Eye (tissue), 1 donor: ENCODE measurements around the gene ILF3.
A peak's percentile ranks its signal among the peaks of the same experiment; 100 is the strongest.

Experiments used
- DNase-seq: peaks from one replicate; pipeline ENCODE4 v3.0.0-alpha.2; 2015

Gene ILF3

DNA sequence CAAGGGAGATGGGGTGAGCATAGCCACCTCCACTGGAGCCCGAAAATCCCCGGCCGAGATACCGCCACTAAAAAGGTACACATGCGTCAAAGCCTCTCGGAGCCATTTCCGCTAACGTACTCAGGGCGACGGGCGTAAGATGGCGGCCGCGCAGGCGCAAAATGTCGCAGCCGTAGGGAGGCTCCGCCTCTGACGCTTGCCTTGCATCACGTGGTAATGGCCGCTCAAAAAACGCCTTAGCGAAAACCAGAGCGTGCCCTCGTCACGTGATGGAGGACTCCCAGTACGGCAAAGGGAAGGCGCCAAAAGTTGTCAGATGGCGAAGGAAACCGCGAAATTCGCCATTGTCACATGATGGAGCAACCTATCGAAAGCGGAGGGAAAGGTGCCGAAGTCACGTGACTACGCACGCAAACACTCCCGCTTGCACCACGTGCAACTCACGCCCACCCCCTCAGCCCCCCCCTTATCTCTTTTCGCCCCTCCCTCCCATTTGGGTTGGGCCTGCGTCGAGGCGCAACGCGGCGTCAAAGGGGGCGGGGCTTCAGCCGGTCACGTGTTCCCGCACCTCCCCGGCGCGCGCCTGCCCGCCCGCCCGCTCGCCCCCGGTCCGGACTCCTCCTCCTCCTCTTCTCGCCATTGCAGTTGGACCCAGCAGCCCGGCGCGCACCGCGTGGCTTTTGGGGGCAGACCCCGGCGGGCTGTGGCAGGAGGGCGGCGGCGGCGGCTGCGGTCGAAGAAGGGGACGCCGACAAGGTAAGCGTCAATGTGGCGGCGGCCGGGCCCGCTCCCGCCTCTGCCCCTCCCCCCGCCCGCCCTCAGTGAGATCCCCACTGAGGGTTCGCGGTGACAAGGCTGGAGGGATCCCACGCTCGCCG, at the start of gene ILF3:
Gene ILF3, plus strand, starts transcription at position 615 of the 878 bp plus-strand sequence. CDS start 16,260 bp downstream, outside the sequence.
- DNase-seq = peak; percentile 100

DNA sequence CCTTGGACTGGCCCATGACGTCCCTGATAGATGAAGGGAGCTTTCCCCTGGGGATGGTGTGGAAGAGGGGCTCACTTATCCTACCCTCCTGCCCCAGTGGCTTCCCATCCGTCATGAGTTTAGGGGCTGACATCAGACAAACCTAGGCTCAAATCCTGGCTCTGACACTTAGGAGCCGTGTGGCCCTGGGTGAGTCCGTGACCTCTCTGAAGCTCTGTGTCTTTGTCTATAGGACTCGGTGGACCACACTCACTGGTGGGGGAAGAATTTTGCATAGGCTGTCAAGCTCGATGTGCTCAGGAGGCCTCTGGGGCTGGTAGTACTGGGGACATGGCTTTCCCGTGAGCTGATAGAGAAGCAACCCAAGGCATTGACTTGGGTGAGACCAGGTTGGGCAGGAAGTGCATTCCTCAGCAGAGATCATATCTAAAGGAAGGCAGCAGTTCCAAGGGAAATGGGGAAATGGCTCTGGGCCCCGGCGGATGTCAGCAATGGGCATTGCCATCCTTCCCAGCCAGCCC, 49.6 kb upstream of the ILF3 start:
- DNase-seq = no peak

DNA sequence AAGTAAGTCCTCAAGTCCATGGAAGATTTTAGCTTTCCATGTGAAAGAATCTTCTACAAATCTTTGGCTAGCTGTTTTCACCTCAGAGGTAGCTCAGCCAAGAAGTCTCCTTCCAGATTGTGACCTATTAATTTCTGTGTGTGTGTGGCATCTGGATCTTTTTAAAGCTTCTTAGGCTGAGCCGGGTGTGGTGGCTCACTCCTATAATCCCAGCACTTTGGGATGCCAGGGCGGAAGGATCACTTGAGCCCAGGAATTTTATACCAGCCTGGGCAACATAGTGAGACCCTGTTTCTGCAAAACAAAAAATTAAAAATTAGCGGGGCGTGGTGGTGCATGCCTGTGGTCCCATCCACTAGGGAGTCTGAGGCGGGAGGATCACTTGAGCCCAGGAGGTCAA, 42.2 kb upstream of the ILF3 start:
- no peak for DNase-seq

DNA sequence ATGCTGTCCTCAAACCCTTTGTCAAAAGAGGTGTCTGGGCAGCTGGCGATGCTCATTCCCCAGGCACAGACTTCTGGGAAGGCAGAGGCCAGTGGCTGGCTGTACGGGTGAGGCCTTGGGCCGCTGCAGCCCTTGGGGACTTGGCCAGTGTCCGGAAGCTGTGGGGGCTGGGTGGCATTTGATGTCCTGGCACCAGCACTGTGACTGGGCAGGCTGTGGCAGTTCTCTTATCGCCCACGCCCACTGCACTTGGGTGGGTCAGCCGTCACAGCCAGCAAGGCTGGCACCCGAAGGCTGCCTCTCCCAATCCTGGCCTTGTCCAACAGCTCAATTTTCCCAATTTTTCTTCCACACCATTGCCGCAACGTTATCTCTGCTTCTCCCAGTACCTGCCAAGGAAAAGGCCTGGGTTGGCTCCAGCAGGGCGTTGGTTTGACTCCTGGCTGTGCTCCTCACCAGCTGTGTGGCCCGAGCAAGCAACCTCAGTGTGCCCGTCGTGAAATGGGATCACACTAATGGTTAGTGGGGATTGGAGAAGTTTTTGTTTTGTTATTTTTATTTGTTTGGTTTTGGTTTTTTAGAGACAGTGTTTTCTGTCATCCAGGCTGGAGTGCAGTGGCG, 41.5 kb upstream of the ILF3 start:
- no peak for DNase-seq

DNA sequence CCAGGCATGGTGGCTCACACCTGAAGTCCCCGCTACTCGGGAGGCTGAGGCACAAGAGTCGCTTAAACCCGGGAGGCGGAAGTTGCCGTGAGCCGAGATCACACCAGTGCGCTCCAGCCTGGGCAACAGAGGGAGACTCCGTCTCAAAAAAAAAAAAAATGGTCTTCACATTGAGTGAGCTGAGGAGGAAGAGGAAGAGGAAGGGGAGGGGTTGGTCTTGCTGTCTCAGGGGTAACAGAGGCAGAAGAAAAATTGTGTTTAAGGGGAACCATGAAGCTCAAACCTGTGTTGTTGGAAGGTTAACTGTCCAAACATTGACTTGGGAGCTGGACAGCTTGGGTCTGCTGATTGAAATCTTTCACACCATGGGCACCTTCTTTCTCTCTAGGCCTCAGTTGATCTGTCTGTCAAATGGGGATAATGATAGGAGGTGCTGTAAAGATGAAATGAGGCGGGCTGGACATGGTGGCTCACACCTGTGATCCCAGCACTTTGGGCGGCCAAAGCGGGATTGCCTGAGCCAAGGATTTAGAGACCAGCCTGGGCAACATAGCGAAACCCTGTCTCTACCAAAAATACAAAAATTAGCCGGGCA, 38.6 kb upstream of the ILF3 start:
- no peak for DNase-seq

DNA sequence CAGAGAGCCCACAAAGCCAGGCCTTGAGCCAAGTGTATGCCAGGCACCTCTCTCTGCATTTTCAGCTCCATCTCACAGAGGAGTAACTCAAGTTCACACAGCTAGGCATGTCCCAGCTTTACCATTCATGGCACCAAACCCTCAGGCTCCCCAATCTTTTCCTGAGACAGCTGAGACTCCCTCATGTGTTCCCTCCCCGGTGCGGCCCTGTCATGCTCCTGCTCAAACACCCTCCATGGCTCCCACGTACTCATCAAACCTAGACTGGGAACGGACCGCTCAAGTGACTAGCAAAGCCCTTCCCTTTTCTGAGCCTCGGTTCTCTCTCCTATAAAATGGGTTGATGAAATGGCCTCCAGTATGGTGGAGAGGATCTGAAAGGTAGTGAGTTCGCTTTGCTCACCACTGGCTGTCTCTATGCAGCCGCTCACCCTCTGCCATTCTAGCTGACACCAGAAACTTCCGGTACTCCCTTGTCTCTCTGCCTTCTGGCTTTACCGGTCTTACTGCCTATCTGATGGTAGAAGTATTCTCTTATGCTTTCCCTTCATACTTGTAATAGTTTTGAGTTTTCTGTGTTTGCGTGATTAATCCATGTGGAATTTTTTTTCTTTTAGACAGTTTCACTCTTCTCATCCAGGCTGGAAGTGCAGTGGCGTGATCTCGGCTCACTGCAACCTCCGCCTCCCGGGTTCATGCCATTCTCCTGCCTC, 36.6 kb upstream of the ILF3 start:
- DNase-seq = peak; percentile 27

DNA sequence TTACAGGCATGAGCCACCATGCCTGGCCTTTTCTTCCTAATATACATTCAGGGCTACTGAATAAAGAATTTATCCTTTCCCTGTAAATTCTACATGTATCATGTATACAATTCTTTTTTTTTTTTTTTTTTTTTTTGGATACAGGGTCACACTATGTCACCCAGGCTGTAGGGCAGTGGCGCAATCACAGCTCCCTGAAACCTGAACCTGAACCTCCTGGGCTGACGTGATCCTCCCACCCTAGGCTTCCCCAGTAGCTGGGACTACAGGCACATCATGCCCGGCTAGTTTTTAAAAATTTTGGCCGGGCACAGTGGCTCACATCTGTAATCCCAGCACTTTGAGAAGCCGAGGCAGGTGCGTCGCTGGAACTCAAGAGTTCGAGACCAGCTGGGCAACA, 35.3 kb upstream of the ILF3 start:
- DNase-seq = no peak

DNA sequence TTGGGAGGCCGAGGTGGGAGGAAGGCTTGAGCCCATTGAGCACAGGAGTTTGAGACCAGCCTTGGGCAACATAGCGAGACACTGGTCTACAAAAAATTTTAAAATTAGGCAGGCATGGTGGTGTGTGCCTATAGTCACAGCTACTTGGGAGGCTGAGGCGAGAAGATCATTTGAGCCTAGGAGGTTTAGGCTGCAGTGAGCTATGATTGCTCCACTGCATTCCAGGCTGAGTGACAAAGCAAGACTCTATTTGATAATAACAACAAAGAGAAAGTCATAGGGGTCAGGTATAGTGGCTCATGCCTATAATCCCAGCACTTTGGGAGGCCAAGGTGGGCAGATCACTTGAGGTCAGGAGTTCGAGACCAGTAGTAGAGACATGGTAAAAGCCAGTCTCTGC, 33.4 kb upstream of the ILF3 start:
- no peak for DNase-seq

DNA sequence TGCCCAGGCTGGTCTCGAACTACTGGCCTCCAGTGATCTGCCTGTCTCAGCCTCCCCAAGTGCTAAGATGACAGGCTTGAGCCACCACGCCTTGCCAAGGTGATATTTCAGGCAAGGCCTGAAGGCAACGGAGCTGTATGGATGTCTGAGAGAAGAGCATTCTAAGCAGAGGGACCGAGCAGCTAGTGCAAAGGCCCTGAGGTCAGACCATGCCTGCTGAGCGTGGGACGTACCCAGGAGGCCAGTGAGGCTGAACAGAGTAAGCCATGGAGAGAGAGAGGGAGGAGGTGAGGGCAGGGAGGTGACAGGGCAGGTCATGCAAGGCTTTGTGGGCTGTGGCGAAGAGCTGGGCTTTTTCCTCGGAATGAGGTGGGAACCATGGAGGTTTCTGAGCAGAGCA, 32.2 kb upstream of the ILF3 start:
- DNase-seq = no peak

DNA sequence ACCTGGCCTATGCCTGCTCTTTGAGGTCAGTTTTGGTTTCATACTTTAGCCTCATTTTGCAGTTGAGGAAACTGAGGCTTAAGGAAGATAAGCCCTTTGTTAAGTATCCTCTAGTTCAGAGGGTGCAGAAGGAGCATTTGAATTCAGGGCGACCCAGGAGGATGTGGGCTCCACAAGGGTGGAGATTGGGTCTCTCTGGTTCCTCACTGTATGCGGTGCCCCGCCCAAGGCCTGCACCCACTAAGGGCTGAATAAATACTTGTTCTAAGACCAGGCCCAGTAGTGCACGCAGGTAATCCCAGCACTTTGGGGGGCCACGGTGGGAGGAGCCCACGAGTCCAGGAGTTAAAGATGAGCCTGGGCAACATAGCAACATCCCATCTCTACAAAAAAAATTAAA, 29.6 kb upstream of the ILF3 start:
- no peak for DNase-seq

DNA sequence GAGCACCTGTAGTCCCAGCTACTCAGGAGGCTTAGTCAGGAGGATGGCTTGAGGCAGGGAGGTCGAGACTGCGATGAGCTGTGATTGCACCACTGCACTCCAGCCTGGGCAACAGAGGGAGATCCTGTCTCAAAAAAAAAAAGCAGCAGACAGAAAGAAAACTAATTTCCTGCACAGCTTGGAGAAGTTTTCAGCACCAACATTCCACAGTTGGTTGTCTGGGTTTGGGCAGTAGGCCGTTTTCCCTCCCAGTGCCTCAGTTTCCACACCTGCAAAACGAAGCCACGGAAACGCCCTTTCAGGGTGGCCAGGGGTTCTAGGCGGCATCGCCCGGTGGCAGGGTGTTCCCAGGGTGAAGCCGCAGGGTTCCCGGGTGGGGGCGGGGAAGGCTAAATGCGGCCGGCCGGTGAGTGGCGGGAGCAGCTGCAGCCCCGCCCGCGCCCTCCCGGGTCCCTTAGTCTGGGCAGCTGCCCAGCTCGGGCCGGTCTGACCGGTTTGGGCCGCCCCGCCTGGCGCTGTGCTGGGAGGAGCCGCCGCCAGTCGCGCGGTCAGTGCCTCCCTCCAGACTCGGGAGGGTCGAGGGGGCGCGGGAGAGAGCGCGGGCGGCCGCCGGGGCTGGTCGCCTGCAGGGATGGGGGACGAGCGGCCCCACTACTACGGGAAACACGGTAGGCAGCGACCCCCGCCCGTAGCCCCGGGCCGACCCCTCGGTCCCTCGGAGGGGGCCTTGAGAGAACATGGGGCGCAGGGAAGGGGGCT, 29.0 kb upstream of the ILF3 start, which contains the start of gene SLC44A2:
Gene SLC44A2, plus strand, starts transcription at position 551 of the 759 bp plus-strand sequence. Its CDS starts 81 bp downstream, at position 632.
- DNase-seq = peak; percentile 77

DNA sequence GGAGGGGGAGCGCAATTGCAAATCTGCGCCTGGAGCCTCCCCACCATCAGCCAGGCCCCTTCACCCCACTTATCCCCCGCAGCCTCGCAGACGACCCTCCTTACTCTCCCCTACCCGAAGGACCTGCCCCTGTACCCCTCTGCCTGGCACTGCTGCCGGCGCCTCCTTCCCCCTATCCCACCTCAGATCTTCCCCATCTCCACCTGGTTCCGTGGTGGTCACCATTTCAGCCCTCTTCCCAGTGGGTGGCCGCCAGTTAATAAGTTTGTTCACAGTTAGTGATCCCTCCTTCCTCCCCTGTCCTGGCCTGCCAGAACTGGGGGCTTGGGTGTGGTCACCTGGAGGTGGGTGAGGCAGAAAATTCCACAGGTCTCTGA, 28.4 kb upstream of the ILF3 start:
- no peak for DNase-seq

DNA sequence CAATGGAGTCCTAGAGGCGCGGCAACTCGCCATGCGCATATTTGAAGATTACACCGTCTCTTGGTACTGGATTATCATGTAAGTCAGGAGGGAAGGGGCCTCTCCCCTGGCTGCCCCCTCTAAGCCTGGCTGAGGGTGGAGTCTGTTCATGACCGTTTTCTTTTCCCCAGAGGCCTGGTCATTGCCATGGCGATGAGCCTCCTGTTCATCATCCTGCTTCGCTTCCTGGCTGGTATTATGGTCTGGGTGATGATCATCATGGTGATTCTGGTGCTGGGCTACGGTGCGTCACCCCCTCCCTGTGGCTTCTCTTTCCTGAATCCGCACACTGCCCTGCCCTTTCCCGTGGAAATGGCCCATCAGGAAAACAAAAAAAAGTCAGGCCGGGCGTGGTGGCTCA, 22.3 kb upstream of the ILF3 start:
- DNase-seq = no peak

DNA sequence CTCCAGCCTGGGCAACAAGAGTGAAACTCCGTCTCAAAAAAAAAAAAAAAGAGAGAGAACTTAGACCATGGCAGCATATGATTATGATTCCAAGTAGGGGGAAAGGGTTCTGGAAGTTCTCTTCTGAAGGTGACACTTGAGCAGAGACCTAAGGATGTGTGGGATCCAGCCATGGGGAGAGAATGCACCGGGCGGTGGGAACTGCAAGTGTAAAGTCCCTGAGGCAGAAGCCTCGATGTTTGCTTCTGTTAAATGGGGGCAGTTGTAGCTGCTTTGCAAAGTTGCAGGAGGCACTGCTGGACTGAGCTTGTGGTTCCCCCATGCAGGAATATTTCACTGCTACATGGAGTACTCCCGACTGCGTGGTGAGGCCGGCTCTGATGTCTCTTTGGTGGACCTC, 19.7 kb upstream of the ILF3 start:
- no peak for DNase-seq

DNA sequence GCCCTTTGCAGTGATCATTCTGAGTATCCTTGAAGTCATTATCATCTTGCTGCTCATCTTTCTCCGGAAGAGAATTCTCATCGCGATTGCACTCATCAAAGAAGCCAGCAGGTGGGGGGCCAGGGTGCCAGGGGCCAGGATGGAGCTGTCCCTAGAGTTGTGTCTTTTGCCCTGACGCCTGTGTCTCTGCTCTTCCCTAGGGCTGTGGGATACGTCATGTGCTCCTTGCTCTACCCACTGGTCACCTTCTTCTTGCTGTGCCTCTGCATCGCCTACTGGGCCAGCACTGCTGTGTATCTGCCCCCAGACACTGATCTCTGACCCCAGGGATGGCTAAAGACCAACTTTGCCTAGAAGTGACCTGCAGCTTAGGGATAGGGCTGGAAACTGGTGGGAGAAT, 19.2 kb upstream of the ILF3 start:
- DNase-seq = no peak

DNA sequence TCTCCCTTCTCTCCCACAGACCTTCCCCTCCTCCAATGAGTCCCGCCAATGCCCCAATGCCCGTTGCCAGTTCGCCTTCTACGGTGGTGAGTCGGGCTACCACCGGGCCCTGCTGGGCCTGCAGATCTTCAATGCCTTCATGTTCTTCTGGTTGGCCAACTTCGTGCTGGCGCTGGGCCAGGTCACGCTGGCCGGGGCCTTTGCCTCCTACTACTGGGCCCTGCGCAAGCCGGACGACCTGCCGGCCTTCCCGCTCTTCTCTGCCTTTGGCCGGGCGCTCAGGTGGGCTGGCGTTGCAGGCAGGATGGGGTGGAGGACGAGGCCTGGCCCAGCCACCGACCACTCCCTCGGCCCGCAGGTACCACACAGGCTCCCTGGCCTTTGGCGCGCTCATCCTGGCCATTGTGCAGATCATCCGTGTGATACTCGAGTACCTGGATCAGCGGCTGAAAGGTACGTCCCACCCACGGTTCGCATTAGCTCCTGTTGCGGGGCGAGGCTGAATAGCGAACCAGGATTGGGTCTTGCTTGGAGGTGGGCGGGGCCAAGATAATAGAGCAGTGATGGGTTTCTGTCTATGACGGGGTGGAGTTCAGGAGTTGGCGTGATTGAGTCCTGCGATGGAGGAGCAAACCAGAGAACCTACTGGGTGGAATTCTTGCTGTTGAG, 17.7 kb upstream of the ILF3 start:
- DNase-seq = no peak

DNA sequence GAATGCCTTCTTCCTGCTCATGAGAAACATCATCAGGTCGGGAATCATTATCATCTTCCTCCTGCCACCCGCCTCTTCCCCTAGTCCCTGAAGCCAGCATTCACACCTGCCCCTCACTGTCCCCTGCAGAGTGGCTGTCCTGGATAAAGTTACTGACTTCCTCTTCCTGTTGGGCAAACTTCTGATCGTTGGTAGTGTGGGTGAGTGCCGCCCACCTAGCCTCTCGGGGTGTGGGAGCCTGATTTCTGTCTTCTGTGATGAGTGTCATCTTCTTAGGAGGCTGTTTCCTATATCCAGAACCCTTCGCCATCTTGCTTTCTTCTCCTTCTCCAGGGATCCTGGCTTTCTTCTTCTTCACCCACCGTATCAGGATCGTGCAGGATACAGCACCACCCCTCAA, 16.3 kb upstream of the ILF3 start:
- DNase-seq = no peak

DNA sequence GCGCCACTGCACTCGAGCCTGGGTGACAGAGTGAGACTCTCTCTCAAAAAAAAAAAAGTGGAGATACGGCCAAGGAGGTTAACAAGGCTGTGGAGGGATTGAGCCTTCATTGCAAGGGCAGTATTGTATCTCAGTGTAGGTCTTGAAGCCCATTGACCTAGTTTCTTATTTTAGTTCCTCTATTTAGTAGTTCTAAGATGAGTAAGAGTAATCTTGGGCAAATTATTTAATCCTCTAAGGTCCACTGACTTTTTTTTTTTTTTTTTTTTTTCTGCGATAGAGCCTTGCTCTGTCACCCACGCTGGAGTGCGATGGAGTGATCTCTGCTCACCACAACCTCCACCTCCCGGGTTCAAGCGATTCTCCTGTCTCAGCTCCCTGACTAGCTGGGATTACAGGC, 14.3 kb upstream of the ILF3 start:
- DNase-seq = no peak

DNA sequence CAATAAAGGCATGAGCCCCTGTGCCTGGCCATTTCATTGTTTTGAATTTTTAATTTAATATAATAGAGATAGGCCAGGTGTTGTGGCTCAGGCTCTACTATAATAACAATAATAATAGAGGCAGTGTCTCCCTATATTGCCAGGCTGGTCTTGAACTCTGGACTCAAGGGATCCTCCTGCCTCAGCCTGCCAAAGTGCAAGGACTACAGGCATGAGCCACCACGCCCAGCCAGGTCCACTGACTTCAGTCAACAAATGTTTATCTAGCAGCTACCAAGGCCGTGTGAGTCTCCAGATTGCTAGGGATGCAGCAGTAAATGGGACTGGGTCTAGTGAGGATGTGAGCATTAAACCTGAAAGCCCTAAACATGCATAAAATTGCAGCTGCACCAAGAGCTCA, 13.8 kb upstream of the ILF3 start:
- DNase-seq = no peak

DNA sequence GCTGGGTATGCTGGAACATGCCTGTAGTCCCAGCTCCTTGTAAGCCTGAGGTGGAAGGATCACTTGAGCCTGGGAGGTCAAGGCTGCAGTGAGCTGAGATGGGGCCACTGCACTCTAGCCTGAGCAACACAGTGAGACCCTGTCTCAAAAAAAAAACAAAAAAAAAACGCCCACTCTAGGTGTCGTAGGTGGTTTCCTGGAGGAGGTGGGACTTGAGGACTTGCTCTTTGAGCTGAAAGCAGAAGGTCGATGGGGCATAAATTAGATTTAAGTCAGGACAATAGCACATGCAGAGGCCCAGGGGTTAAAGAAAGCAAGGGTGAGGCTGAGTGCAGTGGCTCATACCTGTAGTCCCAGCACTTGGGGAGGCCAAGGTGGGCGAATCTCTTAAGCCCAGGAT, 12.9 kb upstream of the ILF3 start:
- no peak for DNase-seq

DNA sequence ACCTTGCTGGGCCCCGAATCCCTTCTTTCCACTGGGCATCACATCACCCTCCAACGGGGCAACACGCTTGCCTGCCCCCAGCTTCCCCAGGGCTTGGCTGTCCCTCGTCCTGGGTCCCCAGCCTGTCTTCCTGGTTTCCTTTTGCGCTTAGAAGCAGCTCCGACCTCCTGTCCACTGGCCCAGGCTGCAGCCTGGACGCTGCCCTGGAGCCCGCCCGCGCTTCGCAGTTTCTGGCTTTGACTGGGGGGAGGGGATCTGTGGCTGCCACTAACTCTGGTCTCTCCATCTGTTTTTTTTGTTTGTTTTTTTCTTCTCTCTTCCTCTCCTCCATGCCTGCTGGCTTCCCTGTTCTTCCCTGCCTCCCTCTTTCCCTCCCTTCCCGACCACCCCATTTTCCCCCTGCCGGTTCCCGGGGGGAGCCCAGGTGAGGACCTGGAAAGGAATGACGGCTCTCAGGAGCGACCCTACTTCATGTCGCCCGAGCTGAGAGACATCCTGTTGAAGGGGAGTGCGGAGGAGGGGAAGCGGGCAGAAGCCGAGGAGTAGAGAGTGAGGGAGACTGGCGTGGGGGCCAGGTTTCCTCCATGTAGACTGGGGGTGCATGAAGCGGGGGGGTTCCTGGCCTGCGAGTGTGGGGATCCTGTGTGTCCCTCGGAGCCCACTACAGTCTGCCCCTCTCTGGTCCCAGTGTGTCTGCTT, 11.5 kb upstream of the ILF3 start:
- DNase-seq = no peak
